GM23338 (cell line): ENCODE data around the gene EMD.

Experiments
- CREB1 ChIP-seq: fragments of 250-450 bp; sonication (Bioruptor Pico); IDR thresholded peaks from 2 replicates; pipeline ENCODE4 v1.5.0; 2020; ENCODE audit warnings: low read depth, mild to moderate bottlenecking, moderate library complexity
- CTCF ChIP-seq, 2 experiments: fragments of 200-600 bp in 1 of 2; sonication (generic) in 1 of 2; conservative IDR thresholded peaks; 2 replicates each; pipeline versions ENCODE4 v1.5.1 to v1.6.1; 2016 to 2017; ENCODE audit warnings: antibody characterized with exemption in 2 of 2, low read depth in 2 of 2, mild to moderate bottlenecking in 2 of 2, moderate library complexity in 1 of 2
- EZH2 ChIP-seq: fragments of 200-600 bp; sonication (generic); IDR thresholded peaks from one replicate; pipeline ENCODE4 v1.8.0; 2017; ENCODE audit warnings: antibody characterized with exemption, mild to moderate bottlenecking, low read depth; ENCODE audit not compliant: unreplicated experiment
- EZH2phosphoT487 ChIP-seq: fragments of 200-600 bp; sonication (generic); IDR thresholded peaks from one replicate; pipeline ENCODE4 v1.8.1; 2018; ENCODE audit warnings: antibody characterized with exemption; ENCODE audit not compliant: unreplicated experiment
- JUNB ChIP-seq: IDR thresholded peaks from one replicate; pipeline ENCODE4 v1.6.1; 2016; ENCODE audit warnings: antibody characterized with exemption; ENCODE audit not compliant: unreplicated experiment
- NANOG ChIP-seq: IDR thresholded peaks from 2 replicates; pipeline ENCODE4 v1.6.1; 2016; ENCODE audit warnings: antibody characterized with exemption, borderline replicate concordance
- POLR2AphosphoS5 ChIP-seq: IDR thresholded peaks from 2 replicates; pipeline ENCODE4 v1.6.1; 2016; ENCODE audit warnings: antibody characterized with exemption, low read depth
- ZNF331 ChIP-seq: fragments of 250-450 bp; sonication (Bioruptor Pico); IDR thresholded peaks from 2 replicates; pipeline ENCODE4 v1.5.0; 2020; ENCODE audit warnings: low read depth, mild to moderate bottlenecking, moderate library complexity
- TF ChIP-seq, protein P1 (sequence below): IDR thresholded peaks from one replicate; pipeline ENCODE4 v1.6.1; 2018; ENCODE audit warnings: antibody characterized with exemption; ENCODE audit not compliant: unreplicated experiment

DNA sequence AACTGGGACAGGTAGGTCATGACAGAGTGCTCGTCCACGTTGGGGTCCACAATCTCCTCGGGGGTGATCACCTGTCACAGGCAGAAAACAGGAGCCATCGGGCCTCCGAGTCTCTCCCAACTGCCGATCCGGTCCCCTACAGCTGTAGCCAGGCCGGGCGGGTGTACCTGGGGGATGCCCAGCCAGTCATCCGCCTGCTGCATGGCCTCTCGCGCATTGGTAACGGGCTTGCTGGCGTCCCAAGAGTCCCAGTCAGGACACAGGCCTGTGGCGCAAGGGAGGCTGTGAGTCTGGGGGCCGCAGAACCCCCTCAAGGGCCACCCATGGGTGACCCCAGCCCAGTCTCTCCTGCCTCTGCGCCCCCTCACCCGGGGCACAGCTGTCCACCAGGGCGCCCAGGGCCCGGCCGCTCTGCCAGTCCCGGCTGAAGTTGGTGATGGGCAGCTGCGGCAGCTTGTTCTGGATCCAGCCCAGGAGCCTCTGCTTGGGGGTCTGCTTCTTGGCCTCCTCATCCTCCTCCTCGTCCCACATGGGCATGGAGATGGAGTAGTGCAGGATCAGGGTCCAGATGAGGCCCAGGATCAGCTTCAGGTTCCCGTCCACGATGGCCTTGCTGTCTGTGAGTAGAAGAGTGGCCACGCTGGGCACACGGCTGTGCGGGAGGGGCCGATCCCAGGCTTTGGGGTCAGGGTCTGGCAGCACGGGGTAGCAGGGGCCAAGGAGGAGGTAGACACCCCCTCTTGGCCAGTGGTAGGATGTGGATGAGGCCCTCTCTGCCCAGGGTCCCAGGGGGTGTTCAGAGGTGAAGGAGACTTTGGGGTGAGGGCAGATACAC is 11.4 kb upstream of the EMD start:
- TF ChIP-seq CTCF (conservative IDR thresholded peaks at IDR 0.05; ENCODE audit: low read depth in 2 of 2) (no peak), EZH2 (no peak), POLR2AphosphoS5 (no peak), EZH2phosphoT487 (no peak), NANOG (no peak), JUNB (no peak), ZNF331 (CRISPR knock-in tag) (no peak), CREB1 (CRISPR knock-in tag) (no peak)
- TF ChIP-seq, protein P1, sequence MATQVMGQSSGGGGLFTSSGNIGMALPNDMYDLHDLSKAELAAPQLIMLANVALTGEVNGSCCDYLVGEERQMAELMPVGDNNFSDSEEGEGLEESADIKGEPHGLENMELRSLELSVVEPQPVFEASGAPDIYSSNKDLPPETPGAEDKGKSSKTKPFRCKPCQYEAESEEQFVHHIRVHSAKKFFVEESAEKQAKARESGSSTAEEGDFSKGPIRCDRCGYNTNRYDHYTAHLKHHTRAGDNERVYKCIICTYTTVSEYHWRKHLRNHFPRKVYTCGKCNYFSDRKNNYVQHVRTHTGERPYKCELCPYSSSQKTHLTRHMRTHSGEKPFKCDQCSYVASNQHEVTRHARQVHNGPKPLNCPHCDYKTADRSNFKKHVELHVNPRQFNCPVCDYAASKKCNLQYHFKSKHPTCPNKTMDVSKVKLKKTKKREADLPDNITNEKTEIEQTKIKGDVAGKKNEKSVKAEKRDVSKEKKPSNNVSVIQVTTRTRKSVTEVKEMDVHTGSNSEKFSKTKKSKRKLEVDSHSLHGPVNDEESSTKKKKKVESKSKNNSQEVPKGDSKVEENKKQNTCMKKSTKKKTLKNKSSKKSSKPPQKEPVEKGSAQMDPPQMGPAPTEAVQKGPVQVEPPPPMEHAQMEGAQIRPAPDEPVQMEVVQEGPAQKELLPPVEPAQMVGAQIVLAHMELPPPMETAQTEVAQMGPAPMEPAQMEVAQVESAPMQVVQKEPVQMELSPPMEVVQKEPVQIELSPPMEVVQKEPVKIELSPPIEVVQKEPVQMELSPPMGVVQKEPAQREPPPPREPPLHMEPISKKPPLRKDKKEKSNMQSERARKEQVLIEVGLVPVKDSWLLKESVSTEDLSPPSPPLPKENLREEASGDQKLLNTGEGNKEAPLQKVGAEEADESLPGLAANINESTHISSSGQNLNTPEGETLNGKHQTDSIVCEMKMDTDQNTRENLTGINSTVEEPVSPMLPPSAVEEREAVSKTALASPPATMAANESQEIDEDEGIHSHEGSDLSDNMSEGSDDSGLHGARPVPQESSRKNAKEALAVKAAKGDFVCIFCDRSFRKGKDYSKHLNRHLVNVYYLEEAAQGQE, result no peak
